Midbrain (tissue), 1 donor: ENCODE data around the gene SLC25A22.

Experiments
- DNase-seq: peaks from one replicate; lab custom pipeline; 2025; lab: John Stamatoyannopoulos, UW

The SLC25A22 gene

DNA sequence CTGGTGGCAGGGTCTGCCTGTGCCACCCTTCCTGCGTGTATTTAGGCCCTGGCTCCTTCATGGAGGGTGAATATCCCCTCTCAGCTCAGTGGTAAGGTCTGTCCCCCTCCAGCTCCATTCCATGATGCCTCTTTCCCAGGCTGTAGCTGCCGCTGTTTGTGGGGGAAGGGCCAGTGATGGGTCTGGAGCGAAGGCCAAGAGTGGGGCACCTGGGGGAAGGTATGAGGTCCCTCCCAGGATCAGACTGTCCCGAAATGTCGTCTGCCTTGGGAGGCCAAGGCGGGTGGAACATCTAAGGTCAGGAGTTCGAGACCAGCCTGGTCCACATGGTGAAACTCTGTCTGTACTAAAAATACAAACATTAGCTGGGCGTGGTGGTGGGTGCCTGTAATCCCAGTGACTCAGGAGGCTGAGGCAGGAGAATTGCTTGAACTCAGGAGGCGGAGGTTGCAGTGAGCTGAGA is 35.8 kb upstream of the SLC25A22 start:
- DNase-seq: no peak

GRCh38 chr11:833114-833791 is 35.2 kb upstream of the SLC25A22 start:
- DNase-seq: no peak

GRCh38 chr11:832529-833113 is 34.5 kb upstream of the SLC25A22 start, which contains the start of gene CD151:
TSS of gene CD151 (plus strand) at chr11:832952. CDS start at chr11:836070, 3,118 bp downstream.
- no peak for DNase-seq

GRCh38 chr11:831961-832528 is 34.0 kb upstream of the SLC25A22 start:
- DNase-seq: no peak

GRCh38 chr11:831118-831864 is 33.2 kb upstream of the SLC25A22 start:
- no peak for DNase-seq

DNA sequence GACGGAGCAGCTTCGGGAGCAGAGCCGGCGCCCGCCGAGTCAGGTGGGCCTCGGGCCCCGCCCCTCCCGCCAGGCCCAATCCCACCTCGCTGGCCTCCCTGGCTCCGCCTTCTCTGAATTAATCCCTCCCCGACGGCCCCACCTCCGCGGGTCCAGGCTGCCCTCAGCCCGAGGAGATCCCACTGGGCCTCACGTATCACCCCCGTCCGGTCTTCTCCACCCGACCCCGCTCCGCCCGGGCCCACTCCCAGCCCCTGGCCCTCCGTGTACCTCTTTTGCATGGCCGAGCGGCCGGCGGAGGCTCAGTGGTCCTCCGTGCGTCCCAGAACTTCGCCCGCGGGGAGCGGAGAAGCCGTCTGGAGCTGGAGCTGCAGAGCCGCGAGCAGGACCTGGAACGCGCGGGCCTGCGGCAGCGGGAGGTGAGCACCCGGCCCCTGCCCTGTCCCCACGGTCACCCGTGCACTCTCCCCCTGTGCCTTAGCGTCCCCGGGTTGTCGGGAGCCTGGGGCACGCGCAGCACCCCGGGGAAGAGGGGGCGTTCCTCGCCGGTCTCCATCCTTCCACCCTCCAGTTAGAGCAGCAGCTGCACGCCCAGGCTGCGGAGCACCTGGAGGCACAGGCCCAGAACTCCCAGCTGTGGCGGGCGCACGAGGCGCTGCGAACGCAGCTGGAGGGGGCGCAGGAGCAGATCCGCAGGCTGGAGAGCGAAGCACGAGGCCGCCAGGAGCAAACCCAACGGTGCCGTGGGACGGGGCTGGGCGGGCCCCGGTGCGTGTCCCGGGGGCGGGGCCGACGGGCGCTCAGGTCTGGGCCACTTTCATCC is 32.4 kb upstream of the SLC25A22 start:
- DNase-seq: no peak

DNA sequence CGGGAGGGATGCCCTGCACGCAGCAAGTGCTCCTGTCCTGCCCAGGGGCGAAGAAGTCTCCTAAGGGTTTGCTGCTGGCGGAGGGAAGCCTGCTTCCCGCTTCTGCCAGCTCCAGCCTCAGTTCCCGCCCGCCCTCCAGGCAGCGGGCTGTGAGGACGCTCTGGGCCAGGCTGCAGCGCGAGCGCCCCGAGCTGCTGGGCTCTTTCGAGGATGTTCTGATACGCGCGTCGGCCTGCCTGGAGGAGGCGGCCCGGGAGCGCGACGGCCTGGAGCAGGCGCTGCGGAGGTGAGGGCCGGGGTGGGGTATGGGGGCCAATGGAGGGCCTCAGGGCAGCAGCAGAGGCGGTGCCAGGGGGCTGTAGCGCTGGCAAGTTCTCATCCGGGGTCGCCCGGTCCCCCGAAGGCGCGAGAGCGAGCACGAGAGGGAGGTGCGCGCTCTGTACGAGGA is 31.8 kb upstream of the SLC25A22 start:
- no peak for DNase-seq

GRCh38 chr11:829176-829846 is 31.2 kb upstream of the SLC25A22 start:
- no peak for DNase-seq

- no peak for DNase-seq
Measured at GRCh38 chr11:828506-829175, 30.6 kb upstream of the SLC25A22 start.

- DNase-seq: no peak
Measured at GRCh38 chr11:827897-828192, 29.8 kb upstream of the SLC25A22 start, which contains the start of gene CRACR2B. TSS of gene CRACR2B (plus strand) at chr11:827919. CDS start at chr11:828608, 689 bp downstream.

DNA sequence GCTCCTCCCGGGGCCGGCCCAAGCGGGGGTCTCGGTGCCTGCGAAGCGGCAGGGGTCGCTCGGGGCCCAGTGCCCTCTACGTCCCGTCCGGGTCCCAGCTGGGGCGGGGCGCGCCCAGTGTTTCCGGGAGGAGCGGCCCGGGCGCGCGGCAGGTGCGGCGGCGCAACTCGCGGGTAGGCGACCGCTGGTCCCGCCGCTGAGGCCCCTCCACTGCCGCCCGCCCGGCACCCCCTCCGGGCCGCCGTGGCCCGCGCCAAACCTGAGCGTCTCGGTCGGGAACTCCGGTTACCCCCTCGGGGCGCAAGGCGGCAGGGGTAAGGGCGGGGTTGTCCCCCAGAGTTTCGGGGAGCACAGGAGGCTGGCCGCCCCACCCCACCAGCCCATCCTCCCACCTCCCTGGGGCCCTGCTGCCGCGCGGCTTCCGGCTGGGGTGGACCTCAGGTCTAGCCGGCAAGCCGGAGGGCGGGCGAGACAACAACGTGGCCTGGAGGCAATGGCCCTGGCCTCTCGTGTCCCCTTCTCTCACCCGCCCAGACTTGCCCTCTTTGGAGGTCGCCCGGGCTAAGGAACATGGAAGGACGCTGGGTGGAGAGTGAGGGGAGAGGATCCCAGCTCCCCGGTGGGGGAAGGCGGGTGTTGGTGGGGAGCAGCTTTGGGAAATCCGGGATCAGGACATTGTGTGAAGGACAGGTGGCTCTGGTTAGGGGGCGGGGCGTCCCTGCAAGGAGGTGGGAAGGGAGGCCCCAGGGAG is 29.2 kb upstream of the SLC25A22 start:
- DNase-seq: no peak

- DNase-seq: no peak
Measured at GRCh38 chr11:826836-827145, 28.7 kb upstream of the SLC25A22 start.

GRCh38 chr11:826227-826621 is 28.1 kb upstream of the SLC25A22 start:
- DNase-seq: no peak

DNA sequence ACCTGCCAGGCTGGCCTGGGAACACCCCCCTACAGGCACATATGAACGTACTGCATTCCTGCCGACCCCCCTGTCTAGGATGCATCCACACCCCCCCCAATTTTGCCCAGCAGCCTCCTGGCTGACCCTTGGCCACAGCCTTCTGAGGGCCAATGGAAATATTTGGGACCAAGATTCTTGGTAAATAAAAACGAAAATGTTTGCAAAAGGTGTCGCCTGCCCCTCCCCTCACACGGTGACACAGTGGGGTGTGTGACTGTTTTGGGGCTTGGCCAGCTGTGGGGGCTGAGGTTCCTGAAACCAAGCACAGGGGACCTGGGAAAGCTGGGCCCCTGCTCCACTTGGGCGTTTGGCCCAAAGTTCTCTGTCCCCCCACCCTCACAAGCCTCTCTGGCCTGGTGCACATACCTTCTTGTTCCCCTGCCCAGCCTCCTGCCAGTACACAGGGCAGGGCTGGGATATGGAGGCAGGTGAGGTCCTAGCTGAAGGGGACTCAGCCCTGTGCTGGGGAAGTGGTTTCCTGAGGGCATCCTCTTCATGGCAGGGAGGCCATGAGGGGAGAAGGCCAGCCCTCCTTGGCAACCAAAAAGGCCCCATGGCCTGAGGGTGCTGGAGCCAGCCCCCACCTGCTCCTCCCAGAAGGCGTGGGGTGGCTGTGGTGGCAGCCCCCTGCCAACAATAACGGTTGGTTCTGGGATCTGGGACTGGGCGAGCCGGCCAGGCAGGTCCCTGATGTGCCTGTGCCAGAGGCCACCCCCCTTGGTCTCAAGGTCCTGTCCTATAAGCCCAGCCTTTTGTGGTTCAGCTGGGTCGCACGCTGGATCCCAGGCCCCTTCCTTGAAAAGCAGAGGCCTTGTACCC is 27.5 kb upstream of the SLC25A22 start:
- DNase-seq: no peak

GRCh38 chr11:824942-825341 is 26.9 kb upstream of the SLC25A22 start:
- DNase-seq: no peak

DNA sequence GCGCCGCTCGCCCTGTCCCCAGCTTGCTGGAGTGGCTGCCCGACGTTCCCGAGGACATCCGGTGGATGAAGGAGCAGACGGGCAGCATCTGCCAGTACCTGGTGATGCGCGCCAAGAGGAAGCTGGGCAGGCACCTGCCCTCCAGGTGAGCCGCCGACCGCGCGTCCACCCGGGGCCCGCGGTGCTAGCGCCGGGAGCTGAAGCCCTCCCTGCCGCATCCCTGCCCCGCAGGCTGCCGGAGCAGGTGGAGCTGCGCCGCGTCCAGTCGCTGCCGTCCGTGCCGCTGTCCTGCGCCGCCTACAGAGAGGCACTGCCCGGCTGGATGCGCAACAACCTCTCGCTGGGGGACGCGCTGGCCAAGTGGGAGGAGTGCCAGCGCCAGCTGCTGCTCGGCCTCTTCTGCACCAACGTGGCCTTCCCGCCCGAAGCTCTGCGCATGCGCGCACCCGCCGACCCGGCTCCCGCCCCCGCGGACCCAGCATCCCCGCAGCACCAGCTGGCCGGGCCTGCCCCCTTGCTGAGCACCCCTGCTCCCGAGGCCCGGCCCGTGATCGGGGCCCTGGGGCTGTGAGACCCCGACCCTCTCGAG is 26.3 kb upstream of the SLC25A22 start:
- DNase-seq: no peak

GRCh38 chr11:823441-824291 is 25.6 kb upstream of the SLC25A22 start:
- no peak for DNase-seq
